ENCODE data around the gene PSMD13.

- TF ChIP-seq SPI1 (IDR thresholded peaks at IDR 0.05; ENCODE audit: borderline replicate concordance, low read depth): no peak
- no peak for TF ChIP-seq CTCF (IDR thresholded peaks at IDR 0.05; ENCODE audit: insufficient read depth, low read length)
- TF ChIP-seq POLR2AphosphoS5 (IDR thresholded peaks at IDR 0.05; ENCODE audit: low read depth): no peak
- TF ChIP-seq REST (IDR thresholded peaks at IDR 0.05; ENCODE audit: insufficient replicate concordance, low read depth): no peak
- no peak for TF ChIP-seq GABPA (IDR thresholded peaks at IDR 0.05; ENCODE audit: low read depth)
These were observed 30.1 kb downstream of the PSMD13 start for GRCh38 chr11:266676-267439.
